ENCODE measurements around the gene UTS2R. TPM values are rescaled to one million over a fixed set of nuclear protein-coding genes. Genes with fewer than 3 reads are reported as not detected.

Gene UTS2R
- total and polyA plus RNA-seq, 2 of the 4 experiments (the other 2 are of a cell fraction), result not detected

DNA sequence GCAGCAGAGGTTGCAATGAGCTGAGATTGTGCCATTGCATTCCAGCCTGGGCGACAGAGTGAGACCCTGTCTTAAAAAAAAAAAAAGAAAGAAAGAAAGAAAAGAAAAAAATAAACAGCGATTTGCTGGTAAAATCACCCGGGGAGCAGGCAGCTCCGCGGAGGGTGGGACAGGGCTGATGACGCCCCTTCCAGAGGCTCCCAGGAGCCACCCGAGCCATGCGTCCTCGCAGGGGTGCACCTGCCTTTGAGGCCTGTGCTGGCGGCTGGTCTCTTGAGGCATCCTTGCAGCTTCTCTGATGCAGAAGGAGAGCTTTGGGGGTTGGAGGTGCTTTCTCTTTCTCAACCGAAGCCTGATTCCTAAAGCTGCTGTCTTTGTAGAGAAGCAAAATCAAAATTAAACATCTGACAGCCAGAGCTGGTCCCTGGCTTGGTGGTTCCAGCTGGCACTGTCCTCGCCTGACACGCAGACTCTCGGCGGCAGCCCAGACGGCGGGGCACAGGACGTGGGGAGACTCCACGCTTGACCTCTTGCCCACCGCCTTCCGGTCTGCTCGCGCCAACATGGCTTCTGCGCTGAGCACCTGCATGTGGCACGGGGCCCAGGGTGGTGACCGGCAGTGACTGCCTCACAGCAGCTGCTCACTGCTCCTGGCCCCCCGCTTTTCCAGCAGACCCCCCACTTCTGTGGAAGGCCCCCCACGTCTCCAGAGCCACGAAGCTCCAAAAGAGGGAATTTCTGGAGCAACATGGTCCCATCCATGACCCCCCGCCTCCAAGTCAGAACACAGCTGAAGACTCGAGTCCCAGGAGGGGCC is 6.6 kb downstream of the UTS2R start:
- Histone ChIP-seq H2BK15ac (ENCODE audit: low read depth, low read length) (no peak overlapping the region), H3K23ac (ENCODE audit: low read depth, low read length) (no peak overlapping the region), H4K8ac (ENCODE audit: low read depth in 2 of 2, low read length in 2 of 2) (no peak overlapping the region), H3K9me1 (ENCODE audit: insufficient read depth, low read length) (peaks cover 4% of the 10 kb centered on the region; the same call in 1 of the 2 replicates), H3K27me3 (ENCODE audit: control insufficient read depth, insufficient read depth, low read length) (peaks cover 50% of the 10 kb centered on the region), H3K18ac (ENCODE audit: low read depth, low read length) (no peak overlapping the region), H4K91ac (ENCODE audit: insufficient read depth, low read depth, low read length) (no peak overlapping the region), H2BK20ac (ENCODE audit: low read depth, low read length) (no peak overlapping the region), H2BK120ac (ENCODE audit: low read depth, low read length) (no peak overlapping the region), H3K4me2 (ENCODE audit: low read depth, low read length) (no peak overlapping the region), H3K4me3 (ENCODE audit: insufficient read depth, low read depth, low read length) (no peak overlapping the region), H3K4me1 (ENCODE audit: control insufficient read depth, insufficient read depth, low read length) (peaks cover 2% of the 10 kb centered on the region; the same call in 1 of the 2 replicates), H3K79me1 (ENCODE audit: low read depth in 1 of 2, low read length in 2 of 2) (no peaks in the 10 kb centered on the region), H3K27ac (ENCODE audit: insufficient read depth, low read length) (no peak overlapping the region), H3K56ac (ENCODE audit: extremely low read depth, insufficient read depth, low read length) (no peak overlapping the region), H3K14ac (replicated peaks; ENCODE audit: low read depth, low read length) (no peak overlapping the region), H2AK9ac (replicated peaks; ENCODE audit: low read depth, low read length, poor library complexity) (no peak overlapping the region), H3K36me3 (ENCODE audit: control insufficient read depth, insufficient read depth, low read length) (no peaks in the 10 kb centered on the region), H2AK5ac (ENCODE audit: low read depth, low read length) (no peak overlapping the region), H2BK5ac (ENCODE audit: low read depth, low read length, poor library complexity, severe bottlenecking) (no peak overlapping the region), H4K5ac (ENCODE audit: low read depth, low read length) (no peak overlapping the region), H3K9ac (ENCODE audit: low read depth, low read length) (no peak overlapping the region), H3K4ac (ENCODE audit: low read depth, low read length) (no peak overlapping the region), H3K9me3 (ENCODE audit: control insufficient read depth, insufficient read depth, low read length) (no peaks in the 10 kb centered on the region), H2AFZ (replicated peaks; ENCODE audit: low read length, poor library complexity) (no peak overlapping the region), H4K20me1 (ENCODE audit: insufficient read depth, low read length) (no peaks in the 10 kb centered on the region; the same call in 1 of the 2 replicates)
- BruUV-seq (replicated peaks), result no TSS peak
- no peak for ATAC-seq (ENCODE audit: low read depth)
- POLR2A ChIA-PET (ENCODE audit: unreplicated experiment), result no interaction called here
- CTCF ChIA-PET, result interaction anchor here (0.6 kb wide), 2 partner anchors 8 to 77 kb away, joined by 3 to 6 read pairs; no protein-coding TSS in a partner anchor
- DNase-seq, result no peak
- intact Hi-C loops (cut with micrococcal nuclease), result no loop called here
- dilution Hi-C loops (cut with HindIII; ENCODE audit: low sequenced_read_pairs, unreplicated experiment), result no loop called here
- in situ Hi-C loops (cut with MboI; ENCODE audit: low sequenced_read_pairs), result no loop called here
- WGBS, 2 experiments (ENCODE audit: extremely low coverage in 2 of 2, insufficient read length in 1 of 2), result 79% methylated on average over 23 of the region's 31 CpGs; no CpG with 5 or more reads in 1 of the 2 experiments
- TF ChIP-seq RAD21 (IDR thresholded peaks at IDR 0.05; ENCODE audit: low read length), result no peak
- no peak for TF ChIP-seq RFX5 (IDR thresholded peaks at IDR 0.05; ENCODE audit: low read depth, low read length)
- TF ChIP-seq, protein P1, sequence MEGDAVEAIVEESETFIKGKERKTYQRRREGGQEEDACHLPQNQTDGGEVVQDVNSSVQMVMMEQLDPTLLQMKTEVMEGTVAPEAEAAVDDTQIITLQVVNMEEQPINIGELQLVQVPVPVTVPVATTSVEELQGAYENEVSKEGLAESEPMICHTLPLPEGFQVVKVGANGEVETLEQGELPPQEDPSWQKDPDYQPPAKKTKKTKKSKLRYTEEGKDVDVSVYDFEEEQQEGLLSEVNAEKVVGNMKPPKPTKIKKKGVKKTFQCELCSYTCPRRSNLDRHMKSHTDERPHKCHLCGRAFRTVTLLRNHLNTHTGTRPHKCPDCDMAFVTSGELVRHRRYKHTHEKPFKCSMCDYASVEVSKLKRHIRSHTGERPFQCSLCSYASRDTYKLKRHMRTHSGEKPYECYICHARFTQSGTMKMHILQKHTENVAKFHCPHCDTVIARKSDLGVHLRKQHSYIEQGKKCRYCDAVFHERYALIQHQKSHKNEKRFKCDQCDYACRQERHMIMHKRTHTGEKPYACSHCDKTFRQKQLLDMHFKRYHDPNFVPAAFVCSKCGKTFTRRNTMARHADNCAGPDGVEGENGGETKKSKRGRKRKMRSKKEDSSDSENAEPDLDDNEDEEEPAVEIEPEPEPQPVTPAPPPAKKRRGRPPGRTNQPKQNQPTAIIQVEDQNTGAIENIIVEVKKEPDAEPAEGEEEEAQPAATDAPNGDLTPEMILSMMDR (conservative IDR thresholded peaks at IDR 0.05; ENCODE audit: low read depth, low read length), result no peak
- no peak for TF ChIP-seq BHLHE40 (IDR thresholded peaks at IDR 0.05; ENCODE audit: low read depth, low read length)
- TF ChIP-seq, protein P2, sequence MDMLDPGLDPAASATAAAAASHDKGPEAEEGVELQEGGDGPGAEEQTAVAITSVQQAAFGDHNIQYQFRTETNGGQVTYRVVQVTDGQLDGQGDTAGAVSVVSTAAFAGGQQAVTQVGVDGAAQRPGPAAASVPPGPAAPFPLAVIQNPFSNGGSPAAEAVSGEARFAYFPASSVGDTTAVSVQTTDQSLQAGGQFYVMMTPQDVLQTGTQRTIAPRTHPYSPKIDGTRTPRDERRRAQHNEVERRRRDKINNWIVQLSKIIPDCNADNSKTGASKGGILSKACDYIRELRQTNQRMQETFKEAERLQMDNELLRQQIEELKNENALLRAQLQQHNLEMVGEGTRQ (IDR thresholded peaks at IDR 0.05; ENCODE audit: low read depth, low read length), result no peak
- TF ChIP-seq CEBPB (IDR thresholded peaks at IDR 0.05; ENCODE audit: low read depth, low read length), result no peak
- TF ChIP-seq, protein P3, sequence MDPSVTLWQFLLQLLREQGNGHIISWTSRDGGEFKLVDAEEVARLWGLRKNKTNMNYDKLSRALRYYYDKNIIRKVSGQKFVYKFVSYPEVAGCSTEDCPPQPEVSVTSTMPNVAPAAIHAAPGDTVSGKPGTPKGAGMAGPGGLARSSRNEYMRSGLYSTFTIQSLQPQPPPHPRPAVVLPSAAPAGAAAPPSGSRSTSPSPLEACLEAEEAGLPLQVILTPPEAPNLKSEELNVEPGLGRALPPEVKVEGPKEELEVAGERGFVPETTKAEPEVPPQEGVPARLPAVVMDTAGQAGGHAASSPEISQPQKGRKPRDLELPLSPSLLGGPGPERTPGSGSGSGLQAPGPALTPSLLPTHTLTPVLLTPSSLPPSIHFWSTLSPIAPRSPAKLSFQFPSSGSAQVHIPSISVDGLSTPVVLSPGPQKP (IDR thresholded peaks at IDR 0.05; ENCODE audit: borderline replicate concordance, low read depth, low read length), result no peak
- no peak for TF ChIP-seq MXI1 (IDR thresholded peaks at IDR 0.05; ENCODE audit: borderline replicate concordance, low read depth, low read length)
- TF ChIP-seq MAFK (IDR thresholded peaks at IDR 0.05; ENCODE audit: low read depth, low read length), result no peak
- no peak for TF ChIP-seq SMC3 (IDR thresholded peaks at IDR 0.05; ENCODE audit: low read depth, low read length)
- TF ChIP-seq RCOR1 (IDR thresholded peaks at IDR 0.05; ENCODE audit: insufficient replicate concordance, low read length), result no peak
- no peak for TF ChIP-seq CHD1 (IDR thresholded peaks at IDR 0.05; ENCODE audit: low read depth, low read length)
- no peak for TF ChIP-seq NFE2L2 (IDR thresholded peaks at IDR 0.05; ENCODE audit: low read depth, low read length)
- no peak for TF ChIP-seq FOS (IDR thresholded peaks at IDR 0.05; ENCODE audit: low read depth, low read length)

Measured in IMR-90 (cell line).